Mesendoderm (in vitro differentiated cells): ENCODE measurements around the gene LY6G5B.

ENCODE experiments used
- DNase-seq: peaks from one replicate; pipeline ENCODE4 v3.0.0; 2013
- H2AK5ac ChIP-seq: 2 replicates; pipeline ENCODE4 v1.6.1; 2013; ENCODE audit warnings: low read length, inconsistent platforms
- H2BK120ac ChIP-seq: 2 replicates; pipeline ENCODE4 v1.6.1; 2013; ENCODE audit warnings: low read depth, mild to moderate bottlenecking, low read length, moderate library complexity, mixed read lengths
- H2BK15ac ChIP-seq: replicated peaks from 2 replicates; pipeline ENCODE4 v1.6.1; 2013; ENCODE audit warnings: low read depth, mild to moderate bottlenecking, moderate library complexity
- H2BK5ac ChIP-seq: 2 replicates; pipeline ENCODE4 v1.6.1; 2013; ENCODE audit warnings: low read length, inconsistent platforms
- H3K18ac ChIP-seq: 2 replicates; pipeline ENCODE4 v1.6.1; 2013; ENCODE audit warnings: mild to moderate bottlenecking, low read length, mixed read lengths
- H3K23ac ChIP-seq: one replicate; pipeline ENCODE4 v1.6.1; 2013; ENCODE audit warnings: low read length
- H3K27ac ChIP-seq: 2 replicates; pipeline ENCODE4 v1.5.1; 2013; ENCODE audit warnings: low read depth, mild to moderate bottlenecking, inconsistent platforms, low read length, moderate library complexity
- H3K27me3 ChIP-seq: 2 replicates; pipeline ENCODE4 v1.6.1; 2013; ENCODE audit warnings: low read length, control low read depth, mild to moderate bottlenecking, inconsistent platforms; ENCODE audit not compliant: insufficient read depth, poor library complexity
- H3K36me3 ChIP-seq: 2 replicates; pipeline ENCODE4 v1.6.1; 2013; ENCODE audit warnings: low read length, inconsistent platforms; ENCODE audit not compliant: control insufficient read depth, insufficient read depth
- H3K4ac ChIP-seq: one replicate; pipeline ENCODE4 v1.6.1; 2013; ENCODE audit warnings: low read depth, mild to moderate bottlenecking, low read length, moderate library complexity
- H3K4me1 ChIP-seq: 2 replicates; pipeline ENCODE4 v1.6.1; 2013; ENCODE audit warnings: low read depth, low read length, inconsistent platforms; ENCODE audit not compliant: control insufficient read depth
- H3K4me2 ChIP-seq: 2 replicates; pipeline ENCODE4 v1.6.1; 2013; ENCODE audit warnings: low read length
- H3K4me3 ChIP-seq: 2 replicates; pipeline ENCODE4 v1.5.1; 2013; ENCODE audit warnings: mild to moderate bottlenecking, low read length
- H3K56ac ChIP-seq: one replicate; pipeline ENCODE4 v1.6.1; 2013; ENCODE audit warnings: low read length
- H3K79me1 ChIP-seq: 2 replicates; pipeline ENCODE4 v1.6.1; 2013; ENCODE audit warnings: low read length, inconsistent platforms
- H3K79me2 ChIP-seq: 2 replicates; pipeline ENCODE4 v1.6.1; 2013; ENCODE audit warnings: mild to moderate bottlenecking, low read length; ENCODE audit not compliant: control insufficient read depth, insufficient read depth
- H3K9ac ChIP-seq: 2 replicates; pipeline ENCODE4 v1.6.1; 2013; ENCODE audit warnings: low read length, inconsistent platforms
- H4K5ac ChIP-seq: one replicate; pipeline ENCODE4 v1.6.1; 2013; ENCODE audit warnings: low read length
- H4K8ac ChIP-seq: one replicate; pipeline ENCODE4 v1.6.1; 2013; ENCODE audit warnings: low read depth, mild to moderate bottlenecking, control low read depth, low read length, moderate library complexity
- WGBS: extraction: QIAGEN DNeasy Blood & Tissue Kit; methylation state at CpG from one replicate; pipeline ENCODE4 v1.1.7; 2013; ENCODE audit warnings: low lambda C conversion rate, missing lambda C conversion rate; ENCODE audit not compliant: insufficient coverage; ENCODE audit errors: extremely low coverage; 5-methylcytosine and 5-hydroxymethylcytosine counted together

The LY6G5B gene

GRCh38 chr6:31663126-31663960 lies 6.4 kb upstream of the LY6G5B start:
- Histone ChIP-seq H3K36me3 (peaks cover 3% of the 10 kb centered on the region), H3K23ac (no peak overlapping the region), H3K4me3 (no peak overlapping the region), H3K79me1 (peaks cover 36% of the 10 kb centered on the region), H3K4me2 (peak overlapping the region; percentile 63), H3K4ac (peak overlapping the region; percentile 61), H3K56ac (peak overlapping the region; percentile 98), H2BK15ac (no peak overlapping the region), H2BK120ac (no peak overlapping the region), H3K9ac (peak overlapping the region; percentile 99), H3K4me1 (peaks cover 11% of the 10 kb centered on the region), H4K8ac (no peak overlapping the region), H3K79me2 (peaks cover 47% of the 10 kb centered on the region), H2BK5ac (no peak overlapping the region), H4K5ac (no peak overlapping the region), H3K18ac (no peak overlapping the region), H2AK5ac (no peak overlapping the region), H3K27me3 (no peaks in the 10 kb centered on the region), H3K27ac (peak overlapping the region; percentile 95)
- WGBS: no CpG with 5 or more reads among the region's 9 CpGs
- DNase-seq: no peak

DNA sequence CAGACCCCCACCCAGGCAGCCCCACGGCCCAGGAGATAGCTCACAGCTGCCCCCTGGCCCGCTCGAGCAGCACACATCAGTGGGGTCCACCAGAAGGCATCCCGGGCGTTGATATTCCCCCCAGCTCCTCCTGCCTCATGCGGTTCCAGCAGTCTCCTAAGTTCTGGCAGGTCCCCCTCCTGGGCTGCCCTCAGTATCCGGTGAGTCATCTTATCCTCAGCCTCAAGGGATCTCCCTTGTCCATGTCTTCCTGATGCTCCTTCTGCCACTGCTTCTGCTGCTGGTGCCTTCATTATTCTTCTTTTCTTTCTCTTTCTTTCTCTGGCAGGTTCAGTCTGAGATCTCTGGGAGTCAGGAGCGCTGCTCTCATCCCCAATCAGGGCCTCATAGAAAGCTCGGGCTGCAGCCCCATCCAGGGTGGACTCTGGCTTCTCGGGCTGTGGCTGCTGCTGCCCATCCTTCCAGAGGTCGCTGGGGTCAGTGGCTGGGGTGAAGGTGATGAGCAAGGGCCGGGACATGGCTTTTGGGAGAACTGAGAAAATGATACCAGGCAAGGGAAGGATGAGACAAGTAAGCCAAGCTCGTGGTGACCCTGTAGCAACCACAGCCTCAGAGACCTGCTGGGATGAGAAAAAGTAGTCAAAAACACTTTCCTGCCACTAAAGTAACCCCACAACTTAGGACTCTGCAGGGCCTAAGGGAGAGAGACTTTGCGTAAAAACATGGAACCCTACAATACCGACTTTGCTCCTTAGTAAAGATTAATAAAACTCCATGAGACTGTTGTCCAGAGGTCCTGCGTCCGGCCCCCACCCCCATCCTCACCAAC lies 5.6 kb upstream of the LY6G5B start:
- Histone ChIP-seq H3K4me1 (peaks cover 11% of the 10 kb centered on the region), H3K79me1 (peaks cover 35% of the 10 kb centered on the region), H3K79me2 (peaks cover 49% of the 10 kb centered on the region), H3K4me3 (peak overlapping the region; percentile 90), H2BK120ac (no peak overlapping the region), H2BK5ac (peak overlapping the region; percentile 41), H3K56ac (peak overlapping the region; percentile 98), H3K27me3 (no peaks in the 10 kb centered on the region), H2AK5ac (peak overlapping the region; percentile 76), H3K27ac (peak overlapping the region; percentile 95), H3K9ac (peak overlapping the region; percentile 99), H3K23ac (no peak overlapping the region), H2BK15ac (no peak overlapping the region), H3K36me3 (peaks cover 9% of the 10 kb centered on the region), H4K8ac (no peak overlapping the region), H3K18ac (peak overlapping the region; percentile 20), H3K4ac (peak overlapping the region; percentile 61), H4K5ac (peak overlapping the region; percentile 33), H3K4me2 (peak overlapping the region; percentile 63)
- no CpG with 5 or more reads among the region's 17 CpGs for WGBS
- DNase-seq: peak; percentile 73

DNA sequence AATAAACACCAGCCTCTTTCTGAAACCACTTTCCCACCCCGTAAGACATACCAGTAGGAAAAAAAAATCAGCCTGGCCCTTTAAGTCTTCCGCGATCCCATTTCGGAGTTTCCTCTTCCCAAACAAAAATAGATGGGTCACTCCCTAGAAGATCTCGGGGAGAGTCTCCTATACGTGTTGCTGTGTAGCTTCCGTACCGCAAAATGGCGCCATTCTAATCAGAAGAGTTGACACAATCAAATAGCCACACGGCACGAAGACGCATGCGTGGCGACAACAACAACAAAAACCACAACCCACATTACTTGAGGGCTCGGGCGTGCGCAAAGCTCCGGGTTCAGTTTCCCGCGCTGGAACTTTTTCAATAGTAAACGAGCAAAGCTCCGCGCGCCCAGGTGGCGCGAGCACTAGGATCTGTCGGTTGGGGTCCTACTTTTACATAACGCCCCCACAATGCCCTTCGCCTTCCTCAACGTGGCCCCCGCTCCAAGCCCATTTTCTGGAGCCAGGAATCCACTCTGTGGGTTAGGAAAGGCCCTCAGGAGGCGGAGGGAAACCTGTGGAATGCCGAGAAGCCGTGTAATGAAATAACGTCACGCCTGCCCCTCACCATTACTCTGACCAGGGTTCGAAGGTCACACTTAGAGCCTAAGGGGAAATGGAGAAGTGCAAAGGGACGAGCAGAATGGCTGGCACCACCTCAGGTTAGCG lies 4.8 kb upstream of the LY6G5B start, which contains the start of gene GPANK1:
Gene GPANK1 (minus strand): TSS at position 208 of the 711 bp plus-strand sequence. CDS start 519 bp downstream, outside the sequence.
- peak; percentile 95 for DNase-seq
- H3K4me2 ChIP-seq: peak within 1 kb of the TSS; percentile 63
- no peaks in the 10 kb centered on the region for H3K27me3 ChIP-seq
- H3K4ac ChIP-seq: peak within 1 kb of the TSS; percentile 76
- H3K79me1 ChIP-seq: peaks cover 33% of the 10 kb centered on the region
- H4K5ac ChIP-seq: peak within 1 kb of the TSS; percentile 33
- H2BK5ac ChIP-seq: peak within 1 kb of the TSS; percentile 41
- peak within 1 kb of the TSS; percentile 82 for H2AK5ac ChIP-seq
- peak within 1 kb of the TSS; percentile 98 for H3K56ac ChIP-seq
- peak within 1 kb of the TSS; percentile 95 for H3K27ac ChIP-seq
- no peak within 1 kb of the TSS for H2BK15ac ChIP-seq
- H3K4me1 ChIP-seq: peaks cover 8% of the 10 kb centered on the region
- peak within 1 kb of the TSS; percentile 20 for H3K18ac ChIP-seq
- no peak within 1 kb of the TSS for H4K8ac ChIP-seq
- H3K23ac ChIP-seq: no peak within 1 kb of the TSS
- H2BK120ac ChIP-seq: peak within 1 kb of the TSS; percentile 46
- H3K9ac ChIP-seq: peak within 1 kb of the TSS; percentile 99
- peaks cover 42% of the 10 kb centered on the region for H3K79me2 ChIP-seq
- H3K36me3 ChIP-seq: peaks cover 11% of the 10 kb centered on the region
- H3K4me3 ChIP-seq: peak within 1 kb of the TSS; percentile 90
- no CpG with 5 or more reads among the region's 39 CpGs for WGBS

DNA sequence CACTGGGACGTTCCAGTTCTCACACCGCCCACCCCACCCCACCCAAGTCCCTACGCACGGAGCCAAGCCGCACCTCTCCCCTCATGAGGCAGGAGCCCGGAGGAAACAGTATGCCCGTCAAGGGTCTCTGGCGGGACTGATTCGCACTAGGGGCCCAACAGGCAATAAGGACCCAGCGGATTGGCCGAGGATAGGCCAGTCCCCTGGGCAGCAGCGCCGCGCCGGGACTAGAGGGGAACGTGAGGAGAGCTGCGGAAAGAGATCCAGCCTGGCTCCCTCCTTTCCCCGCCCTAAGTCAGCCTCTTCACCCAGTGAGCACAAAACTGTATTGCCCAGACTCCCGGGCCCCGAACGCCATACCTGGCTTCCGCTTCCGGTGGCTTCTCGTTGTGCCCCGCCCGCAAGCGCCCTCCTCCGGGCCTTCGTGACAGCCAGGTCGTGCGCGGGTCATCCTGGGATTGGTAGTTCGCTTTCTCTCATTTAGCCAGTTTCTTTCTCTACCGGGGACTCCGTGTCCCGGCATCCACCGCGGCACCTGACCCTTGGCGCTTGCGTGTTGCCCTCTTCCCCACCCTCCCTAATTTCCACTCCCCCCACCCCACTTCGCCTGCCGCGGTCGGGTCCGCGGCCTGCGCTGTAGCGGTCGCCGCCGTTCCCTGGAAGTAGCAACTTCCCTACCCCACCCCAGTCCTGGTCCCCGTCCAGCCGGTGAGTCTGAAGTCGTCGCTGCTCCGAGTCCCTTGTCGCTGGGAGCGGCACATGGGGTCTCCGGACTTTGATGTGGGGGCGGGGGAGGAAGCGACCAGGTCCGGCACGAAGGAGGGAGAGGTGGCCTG lies 4.1 kb upstream of the LY6G5B start, which contains the start of gene CSNK2B:
Gene CSNK2B (plus strand): TSS at position 580 of the 836 bp plus-strand sequence. CDS start 752 bp downstream, outside the sequence.
- peak within 1 kb of the TSS; percentile 90 for H3K4me2 ChIP-seq
- no CpG with 5 or more reads among the region's 63 CpGs for WGBS
- H3K4ac ChIP-seq: peak within 1 kb of the TSS; percentile 76
- peak within 1 kb of the TSS; percentile 95 for H3K27ac ChIP-seq
- peak within 1 kb of the TSS; percentile 46 for H2BK120ac ChIP-seq
- peak within 1 kb of the TSS; percentile 82 for H2AK5ac ChIP-seq
- H3K18ac ChIP-seq: peak within 1 kb of the TSS; percentile 64
- H3K4me1 ChIP-seq: peaks cover 8% of the 10 kb centered on the region
- H3K79me2 ChIP-seq: peaks cover 38% of the 10 kb centered on the region
- H3K79me1 ChIP-seq: peaks cover 32% of the 10 kb centered on the region
- H3K56ac ChIP-seq: peak within 1 kb of the TSS; percentile 99
- no peak within 1 kb of the TSS for H2BK15ac ChIP-seq
- peak within 1 kb of the TSS; percentile 99 for H3K9ac ChIP-seq
- H4K8ac ChIP-seq: peak within 1 kb of the TSS; percentile 70
- H3K36me3 ChIP-seq: peaks cover 14% of the 10 kb centered on the region
- H3K23ac ChIP-seq: peak within 1 kb of the TSS; percentile 90
- no peak within 1 kb of the TSS for H4K5ac ChIP-seq
- H3K27me3 ChIP-seq: no peaks in the 10 kb centered on the region
- H3K4me3 ChIP-seq: peak within 1 kb of the TSS; percentile 97
- peak within 1 kb of the TSS; percentile 77 for H2BK5ac ChIP-seq
- peak; percentile 99 for DNase-seq
